GM19351 (cell line): ENCODE measurements around the gene ZFYVE9.
A peak's percentile ranks its signal among the peaks of the same experiment; 100 is the strongest.

Experiments used
- ATAC-seq: cut with Tn5 transposase; IDR thresholded peaks from one replicate; pipeline ENCODE4 v1.9.1; 2021; ENCODE audit warnings: mild to moderate bottlenecking, moderate library complexity; ENCODE audit not compliant: unreplicated experiment

ZFYVE9 gene

DNA sequence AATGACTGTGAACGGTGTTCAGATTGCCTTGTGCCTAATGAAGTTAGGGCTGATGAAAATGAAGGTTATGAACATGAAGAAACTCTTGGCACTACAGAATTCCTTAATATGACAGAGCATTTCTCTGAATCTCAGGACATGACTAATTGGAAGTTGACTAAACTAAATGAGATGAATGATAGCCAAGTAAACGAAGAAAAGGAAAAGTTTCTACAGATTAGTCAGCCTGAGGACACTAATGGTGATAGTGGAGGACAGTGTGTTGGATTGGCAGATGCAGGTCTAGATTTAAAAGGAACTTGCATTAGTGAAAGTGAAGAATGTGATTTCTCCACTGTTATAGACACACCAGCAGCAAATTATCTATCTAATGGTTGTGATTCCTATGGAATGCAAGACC is 96.6 kb downstream of the ZFYVE9 start:
- no peak for ATAC-seq

DNA sequence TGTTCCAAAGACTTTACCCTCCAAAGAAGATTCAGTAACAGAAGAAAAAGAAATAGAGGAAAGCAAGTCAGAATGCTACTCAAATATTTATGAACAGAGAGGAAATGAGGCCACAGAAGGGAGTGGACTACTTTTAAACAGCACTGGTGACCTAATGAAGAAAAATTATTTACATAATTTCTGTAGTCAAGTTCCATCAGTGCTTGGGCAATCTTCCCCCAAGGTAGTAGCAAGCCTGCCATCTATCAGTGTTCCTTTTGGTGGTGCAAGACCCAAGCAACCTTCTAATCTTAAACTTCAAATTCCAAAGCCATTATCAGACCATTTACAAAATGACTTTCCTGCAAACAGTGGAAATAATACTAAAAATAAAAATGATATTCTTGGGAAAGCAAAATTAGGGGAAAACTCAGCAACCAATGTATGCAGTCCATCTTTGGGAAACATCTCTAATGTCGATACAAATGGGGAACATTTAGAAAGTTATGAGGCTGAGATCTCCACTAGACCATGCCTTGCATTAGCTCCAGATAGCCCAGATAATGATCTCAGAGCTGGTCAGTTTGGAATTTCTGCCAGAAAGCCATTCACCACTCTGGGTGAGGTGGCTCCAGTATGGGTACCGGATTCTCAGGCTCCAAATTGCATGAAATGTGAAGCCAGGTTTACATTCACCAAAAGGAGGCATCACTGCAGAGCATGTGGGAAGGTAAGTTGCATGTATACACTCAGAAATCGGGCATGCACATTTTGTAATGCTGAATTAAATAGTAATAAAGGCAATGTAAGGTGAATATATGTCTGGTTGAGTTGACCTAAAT is 97.2 kb downstream of the ZFYVE9 start:
- ATAC-seq = peak; percentile 48

DNA sequence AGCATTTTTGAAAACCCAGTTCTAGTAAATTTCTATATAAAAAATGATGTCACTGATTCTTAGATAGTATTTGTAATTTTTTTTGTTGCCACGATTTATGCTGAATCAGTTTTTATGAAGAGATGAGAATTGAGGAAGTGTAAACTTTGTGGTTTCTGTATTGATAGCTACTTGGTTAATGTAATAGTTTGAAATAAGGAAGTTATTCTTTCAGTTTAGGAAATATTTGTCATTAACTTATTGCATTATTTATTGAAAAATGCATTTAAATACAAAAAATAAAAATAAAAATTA is 97.8 kb downstream of the ZFYVE9 start:
- ATAC-seq = peak; percentile 73

- no peak for ATAC-seq
Measured at GRCh38 chr1:52240592-52241210, 98.8 kb downstream of the ZFYVE9 start.

GRCh38 chr1:52243221-52243987 is 101.5 kb downstream of the ZFYVE9 start:
- ATAC-seq = no peak

- ATAC-seq = no peak
Measured at GRCh38 chr1:52249831-52250230, 107.9 kb downstream of the ZFYVE9 start.

DNA sequence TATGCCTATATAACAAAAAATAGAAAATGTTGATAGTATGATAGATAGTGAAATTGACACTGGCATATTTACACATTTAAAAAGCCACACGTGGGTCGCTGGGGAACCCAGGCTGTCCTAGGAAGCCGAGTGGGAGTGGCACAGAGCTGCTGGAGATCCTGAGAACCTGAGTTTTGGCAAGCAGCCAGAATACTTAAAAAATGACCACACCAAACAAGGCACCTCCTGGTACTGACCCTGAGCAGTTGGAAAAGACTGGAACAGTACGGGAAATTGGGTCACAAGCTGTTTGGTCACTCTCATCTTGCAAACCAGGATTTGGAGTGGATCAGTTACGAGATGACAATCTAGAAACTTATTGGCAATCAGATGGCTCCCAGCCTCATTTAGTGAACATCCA is 111.5 kb downstream of the ZFYVE9 start:
- no peak for ATAC-seq

DNA sequence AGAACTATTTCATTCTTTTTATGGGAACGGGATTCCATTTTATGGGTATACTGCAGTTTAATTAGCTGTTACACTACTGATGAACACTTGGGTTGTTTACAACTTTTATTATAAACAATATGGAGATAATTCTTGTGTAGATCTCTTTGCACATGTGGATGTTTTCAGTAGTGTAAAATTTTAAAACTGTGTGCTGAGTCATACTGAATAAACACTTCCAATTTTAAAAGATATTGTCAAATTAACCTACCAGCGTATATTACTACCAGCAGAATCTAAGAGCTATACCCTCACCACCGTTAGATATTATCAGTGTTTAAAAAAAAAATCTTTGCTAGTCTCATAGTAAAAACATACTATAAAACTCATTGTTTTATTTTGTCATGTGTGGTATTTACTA is 118.0 kb downstream of the ZFYVE9 start:
- ATAC-seq = no peak

DNA sequence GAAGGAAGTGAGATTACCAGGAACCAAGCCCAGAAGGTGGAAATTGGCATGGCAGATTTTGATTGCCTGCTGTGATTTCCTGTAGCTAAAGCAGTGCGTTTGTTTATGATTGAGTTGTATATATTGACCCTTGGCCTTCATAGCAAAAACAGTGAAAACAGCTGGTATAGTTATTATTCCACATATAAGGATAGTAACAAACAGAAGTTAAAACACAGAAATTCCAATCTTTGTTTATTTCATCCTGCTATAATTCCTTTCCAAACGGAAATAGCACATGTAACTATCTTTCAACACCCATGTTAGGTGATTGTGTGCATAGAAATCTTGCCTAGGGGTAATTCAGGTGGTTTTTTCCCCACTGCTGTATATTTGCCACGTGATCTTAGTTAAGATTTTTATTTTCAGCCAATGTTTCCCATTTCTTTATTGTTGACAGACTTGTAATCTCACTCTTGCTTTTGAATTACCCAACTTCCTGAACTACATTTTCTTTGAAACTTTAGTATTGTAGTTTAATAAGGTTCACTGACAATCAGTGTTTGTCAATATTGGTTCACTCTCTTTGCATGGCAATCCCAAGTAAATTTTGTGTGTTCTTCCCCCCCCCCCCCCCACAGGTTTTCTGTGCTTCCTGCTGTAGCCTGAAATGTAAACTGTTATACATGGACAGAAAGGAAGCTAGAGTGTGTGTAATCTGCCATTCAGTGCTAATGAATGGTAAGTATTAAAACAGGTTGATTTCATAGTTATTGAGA is 121.4 kb downstream of the ZFYVE9 start:
- no peak for ATAC-seq

- no peak for ATAC-seq
Measured at GRCh38 chr1:52264530-52265115, 122.7 kb downstream of the ZFYVE9 start.

DNA sequence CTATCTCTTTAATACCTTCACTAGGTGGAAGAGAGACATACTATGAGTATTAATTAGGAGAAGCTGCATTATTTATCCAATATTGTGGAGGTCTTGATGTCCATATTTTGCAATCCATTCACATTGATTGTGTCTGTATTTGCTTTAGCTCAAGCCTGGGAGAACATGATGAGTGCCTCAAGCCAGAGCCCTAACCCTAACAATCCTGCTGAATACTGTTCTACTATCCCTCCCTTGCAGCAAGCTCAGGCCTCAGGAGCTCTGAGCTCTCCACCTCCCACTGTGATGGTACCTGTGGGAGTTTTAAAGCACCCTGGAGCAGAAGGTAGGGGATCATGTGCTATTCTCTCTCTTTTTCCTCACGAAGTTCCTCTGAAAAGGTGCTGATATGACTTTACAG is 124.6 kb downstream of the ZFYVE9 start:
- ATAC-seq = no peak

DNA sequence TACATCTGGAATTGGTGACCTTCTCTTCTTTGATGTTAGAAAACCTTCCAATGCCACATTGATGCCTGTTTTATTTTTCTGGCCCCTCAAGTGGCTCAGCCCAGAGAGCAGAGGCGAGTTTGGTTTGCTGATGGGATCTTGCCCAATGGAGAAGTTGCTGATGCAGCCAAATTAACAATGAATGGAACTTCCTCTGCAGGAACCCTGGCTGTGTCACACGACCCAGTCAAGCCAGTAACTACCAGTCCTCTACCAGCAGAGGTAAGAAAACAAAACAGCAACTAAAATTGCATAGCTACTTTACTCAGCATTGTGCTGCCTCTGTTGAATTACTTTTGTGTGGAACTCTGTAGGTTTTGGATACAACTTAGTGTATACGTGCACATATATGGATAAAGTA is 126.5 kb downstream of the ZFYVE9 start:
- ATAC-seq = no peak

GRCh38 chr1:52281518-52281917 is 139.6 kb downstream of the ZFYVE9 start:
- ATAC-seq = no peak

DNA sequence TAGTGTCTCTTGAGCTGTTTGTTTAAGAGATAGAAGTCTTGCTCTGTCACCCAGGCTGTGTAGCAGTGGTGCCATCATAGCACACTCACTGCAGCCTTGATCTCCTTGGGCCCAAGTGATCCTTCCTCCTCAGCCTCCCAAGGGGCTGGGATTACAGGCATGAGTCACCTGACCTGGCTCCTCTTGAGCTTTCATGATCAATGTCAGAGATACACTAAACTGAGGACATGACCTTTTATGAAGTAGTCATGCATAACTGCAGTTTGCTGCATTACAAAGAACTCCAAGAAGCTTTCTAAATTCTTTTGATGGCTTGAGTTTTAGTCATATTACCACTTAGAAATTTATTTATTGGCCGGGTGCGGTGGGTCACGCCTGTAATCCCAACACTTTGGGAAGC is 146.4 kb downstream of the ZFYVE9 start:
- no peak for ATAC-seq

DNA sequence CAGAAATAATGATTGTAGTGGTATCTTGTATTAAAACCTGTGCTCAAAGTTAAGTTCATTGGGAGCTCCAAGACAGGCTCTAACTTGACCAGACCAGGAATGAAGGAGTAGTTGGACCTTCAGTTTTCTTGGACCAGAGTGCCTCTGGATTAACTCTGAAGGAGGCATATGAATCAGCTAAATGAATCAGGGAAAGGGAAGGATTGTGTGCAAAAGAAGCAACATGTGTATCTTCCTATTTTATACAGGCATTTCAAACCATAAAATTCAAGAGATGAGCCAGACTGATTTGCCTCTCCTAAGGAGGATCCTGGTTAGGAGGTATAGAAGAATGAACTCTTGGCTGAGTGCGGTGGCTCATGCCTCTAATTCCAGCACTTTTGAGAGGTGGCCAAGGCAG is 152.7 kb downstream of the ZFYVE9 start:
- no peak for ATAC-seq

GRCh38 chr1:52296345-52296744 is 154.5 kb downstream of the ZFYVE9 start:
- no peak for ATAC-seq

- no peak for ATAC-seq
Measured at GRCh38 chr1:52305417-52306226, 163.7 kb downstream of the ZFYVE9 start.

GRCh38 chr1:52306227-52307006 is 164.5 kb downstream of the ZFYVE9 start:
- ATAC-seq = no peak

GRCh38 chr1:52321061-52321460 is 179.2 kb downstream of the ZFYVE9 start:
- no peak for ATAC-seq
